H1 (cell line): ENCODE measurements around the gene CPLANE2. TPM values are rescaled to one million over a fixed set of nuclear protein-coding genes. Genes with fewer than 3 reads are reported as not detected.

Source experiments
- ASH2L ChIP-seq: fragments of 200-600, 300-600 bp; sonication (generic); IDR thresholded peaks from one replicate; pipeline ENCODE4 v1.7.1; 2017; ENCODE audit warnings: low read length
- ATF2 ChIP-seq: IDR thresholded peaks from 2 replicates; pipeline ENCODE4 v1.6.1; 2012; ENCODE audit warnings: low read length, inconsistent platforms
- BACH1 ChIP-seq: IDR thresholded peaks from 2 replicates; pipeline ENCODE4 v1.6.1; 2012; ENCODE audit warnings: low read length, improper control_type of control experiment
- CHD7 ChIP-seq: fragments of 300-600 bp; sonication (generic); IDR thresholded peaks from 2 replicates; pipeline ENCODE4 v1.7.1; 2012; ENCODE audit warnings: low read length, moderate library complexity, mild to moderate bottlenecking, inconsistent platforms; ENCODE audit not compliant: insufficient replicate concordance
- CTBP2 ChIP-seq: IDR thresholded peaks from 2 replicates; pipeline ENCODE4 v1.7.0; 2011; ENCODE audit warnings: borderline replicate concordance, mild to moderate bottlenecking, moderate library complexity, mixed read lengths, low read length; ENCODE audit not compliant: insufficient read depth, insufficient read length
- HDAC2 ChIP-seq, 2 experiments: fragments of 300-600 bp in 1 of 2; sonication (generic) in 1 of 2; IDR thresholded peaks; 2 replicates each; pipeline ENCODE4 v1.6.1; 2011 to 2012; ENCODE audit warnings: low read depth in 2 of 2, low read length in 2 of 2, mild to moderate bottlenecking in 2 of 2, moderate library complexity in 2 of 2, borderline replicate concordance in 1 of 2, inconsistent platforms in 1 of 2
- JUN ChIP-seq: IDR thresholded peaks from 2 replicates; pipeline ENCODE4 v1.6.1; 2011; ENCODE audit warnings: low read depth, mild to moderate bottlenecking, improper control_type of control experiment, low read length
- POU5F1 ChIP-seq: IDR thresholded peaks from 2 replicates; pipeline ENCODE4 v1.6.1; 2011; ENCODE audit warnings: low read depth, mild to moderate bottlenecking, low read length, moderate library complexity
- SP2 ChIP-seq: IDR thresholded peaks from 2 replicates; pipeline ENCODE4 v1.6.1; 2012; ENCODE audit warnings: mild to moderate bottlenecking, low read length, inconsistent platforms
- polyA plus RNA-seq, 7 experiments: library from polyadenylated mRNA; depleted of rRNA in 3 of 7; stranded (reverse) in 5 of 7; unstranded in 2 of 7; fragments of >200 nt in 5 of 7; fragments of 200-250 nt in 2 of 7; gene quantifications; 1 replicate in 5 of 7; 2 replicates in 1 of 7; 4 replicates in 1 of 7; pipeline versions ENCODE4 v1.2.1 to v1.2.3, GENCODE V29; 2011 to 2013; ENCODE audit warnings: missing spikeins in 2 of 7, mixed read lengths in 2 of 7
- total RNA-seq: library from RNA; stranded (reverse); fragmentation: NEBNext Ultra II Directional; extraction: Animal tissue kit (Norgen Biotek cat#: 25700); gene quantifications from 2 replicates; pipeline ENCODE4 v1.2.1, GENCODE V29; 2021

CPLANE2 gene
- total and polyA plus RNA-seq, 2 of the 8 experiments (the other 6 are each of a cell fraction or from before 2014, with no cell fraction given), result 2.3 to 2.5 TPM

- TF ChIP-seq CHD7 (no peak), HDAC2 (IDR thresholded peaks at IDR 0.05; ENCODE audit: borderline replicate concordance in 1 of 2, low read depth in 2 of 2, low read length in 2 of 2) (no peak), SP2 (no peak), CTBP2 (no peak), ASH2L (no peak), ATF2 (no peak), JUN (no peak), POU5F1 (no peak), BACH1 (no peak)
Observed at GRCh38 chr1:16249596-16250241, 12.7 kb upstream of the CPLANE2 start (continued).
